HCT116 (cell line): ENCODE results near the gene PPY. TPM values are rescaled to one million over a fixed set of nuclear protein-coding genes. Genes with fewer than 3 reads are reported as not detected.

ENCODE experiments used
- ATAC-seq: fragments of 200-7000 bp; cut with Tn5 transposase; 2 replicates; pipeline ENCODE4 v1.9.1; 2020; ENCODE audit warnings: mild to moderate bottlenecking, moderate library complexity
- BruUV-seq: library from RNA; stranded (reverse); fragments of 400-500 nt; replicated peaks from 2 replicates; lab custom pipeline; 2021; lab: Mats Ljungman, UMichigan
- CTCF ChIA-PET: fragments of 300-600 bp; sonication (Branson Sonifier 250); formaldehyde crosslinking; loops from one replicate; lab custom pipeline; 2021; ENCODE audit warnings: antibody characterized with exemption; lab: Charles Lee
- POLR2A ChIA-PET: fragments of 300-600, 350-600 bp; sonication (Branson Sonifier 250); formaldehyde crosslinking; loops from one replicate; lab custom pipeline; 2021; ENCODE audit warnings: antibody characterized with exemption; lab: Charles Lee
- RAD21 ChIA-PET, 2 experiments: fragments of 300-600 bp; sonication (Branson Sonifier 250); formaldehyde crosslinking; loops; one replicate each; lab custom pipeline; 2023; ENCODE audit warnings: low total read pairs in 2 of 2; ENCODE audit not compliant: uncharacterized antibody in 2 of 2, unreplicated experiment in 2 of 2, low non-redundant PET in 1 of 2; lab: Charles Lee
- DNase-seq: peaks from one replicate; pipeline ENCODE4 v3.0.0-alpha.2; 2010; ENCODE audit warnings: low read depth, low spot score
- H2AFZ ChIP-seq: fragments of 200-600 bp; shearing (Covaris generic), sonication (generic); 2 replicates; pipeline ENCODE4 v1.6.1; 2017; ENCODE audit warnings: low read depth, mixed run types, mixed read lengths, antibody characterized with exemption, low read length; ENCODE audit not compliant: poor library complexity, severe bottlenecking
- H3K27ac ChIP-seq: 2 replicates; pipeline ENCODE4 v1.5.1; 2012; ENCODE audit warnings: low read depth, low read length
- H3K27me3 ChIP-seq: fragments of 200-600 bp; sonication (generic); 2 replicates; pipeline ENCODE4 v1.6.1; 2016; ENCODE audit warnings: mixed run types, low read length, mixed read lengths; ENCODE audit not compliant: insufficient read depth
- H3K36me3 ChIP-seq, 2 experiments: fragments of 200-500 bp in 1 of 2; fragments of 200-600 bp in 1 of 2; sonication (Bioruptor generic) in 1 of 2; sonication (generic) in 1 of 2; 2 replicates each; pipeline versions ENCODE4 v1.5.1 to v1.6.1; 2014 to 2016; ENCODE audit warnings: low read length in 2 of 2, inconsistent platforms in 1 of 2, mixed read lengths in 1 of 2, mixed run types in 1 of 2; ENCODE audit not compliant: insufficient read depth in 2 of 2, control insufficient read depth in 1 of 2
- H3K4me1 ChIP-seq, 2 experiments: fragments of 200-600 bp in 1 of 2; sonication (generic) in 1 of 2; 2 replicates each; pipeline versions ENCODE4 v1.5.1 to v1.6.1; 2012 to 2017; ENCODE audit warnings: low read length in 2 of 2, inconsistent platforms in 1 of 2, mild to moderate bottlenecking in 1 of 2, mixed read lengths in 1 of 2, mixed run types in 1 of 2, moderate library complexity in 1 of 2; ENCODE audit not compliant: insufficient read depth in 2 of 2, control insufficient read depth in 1 of 2
- H3K4me2 ChIP-seq: fragments of 200-600 bp; sonication (generic); 2 replicates; pipeline ENCODE4 v1.6.1; 2017; ENCODE audit warnings: mixed run types, low read length, mixed read lengths
- H3K4me3 ChIP-seq, 2 experiments: fragments of 200-600 bp in 1 of 2; sonication (generic) in 1 of 2; replicated peaks in 1 of 2; 2 replicates each; pipeline ENCODE4 v1.5.1; 2011 to 2016; ENCODE audit warnings: low read length in 2 of 2, control low read depth in 1 of 2, low read depth in 1 of 2, mild to moderate bottlenecking in 1 of 2, mixed read lengths in 1 of 2, mixed run types in 1 of 2
- H3K79me2 ChIP-seq: fragments of 200-600 bp; sonication (generic); 2 replicates; pipeline ENCODE4 v1.6.1; 2017; ENCODE audit warnings: mild to moderate bottlenecking, mixed run types, low read length, moderate library complexity, mixed read lengths; ENCODE audit not compliant: insufficient read depth
- H3K9ac ChIP-seq: fragments of 200-600 bp; sonication (generic); 2 replicates; pipeline ENCODE4 v1.6.1; 2016; ENCODE audit warnings: low read length, mixed read lengths
- H3K9me2 ChIP-seq: fragments of 200-600 bp; sonication (generic), shearing (Covaris generic); 2 replicates; pipeline ENCODE4 v1.6.1; 2017; ENCODE audit warnings: mixed run types, mild to moderate bottlenecking, moderate library complexity; ENCODE audit not compliant: insufficient read depth
- H3K9me3 ChIP-seq, 2 experiments: fragments of 200-500 bp in 1 of 2; fragments of 200-600 bp in 1 of 2; sonication (Bioruptor generic) in 1 of 2; sonication (generic) in 1 of 2; 2 replicates each; pipeline ENCODE4 v1.6.1; 2014 to 2017; ENCODE audit warnings: low read length in 2 of 2, mixed read lengths in 2 of 2, inconsistent platforms in 1 of 2, low read depth in 1 of 2, mild to moderate bottlenecking in 1 of 2, mixed run types in 1 of 2, moderate library complexity in 1 of 2; ENCODE audit not compliant: control insufficient read depth in 1 of 2, insufficient read depth in 1 of 2
- H4K20me1 ChIP-seq: fragments of 200-600 bp; sonication (generic), shearing (Covaris generic); 2 replicates; pipeline ENCODE4 v1.6.1; 2017; ENCODE audit warnings: mixed run types, mild to moderate bottlenecking, moderate library complexity; ENCODE audit not compliant: insufficient read depth
- CBX3 ChIP-seq: IDR thresholded peaks from 2 replicates; pipeline ENCODE4 v1.6.1; 2012; ENCODE audit warnings: low read depth
- CEBPB ChIP-seq: IDR thresholded peaks from 2 replicates; pipeline ENCODE4 v1.6.1; 2012; ENCODE audit warnings: low read depth
- ELF1 ChIP-seq: IDR thresholded peaks from 2 replicates; pipeline ENCODE4 v1.6.1; 2012; ENCODE audit warnings: low read depth, borderline replicate concordance
- EZH2 ChIP-seq: fragments of 200-600 bp; sonication (generic); IDR thresholded peaks from 2 replicates; pipeline ENCODE4 v1.6.1; 2017; ENCODE audit warnings: antibody characterized with exemption, mixed run types
- FOSL1 ChIP-seq: IDR thresholded peaks from 2 replicates; pipeline ENCODE4 v1.6.1; 2012; ENCODE audit warnings: low read depth
- JUND ChIP-seq: IDR thresholded peaks from 2 replicates; pipeline ENCODE4 v1.6.1; 2012
- POLR2A ChIP-seq: IDR thresholded peaks from 2 replicates; pipeline ENCODE4 v1.7.0; 2011; ENCODE audit warnings: borderline replicate concordance; ENCODE audit not compliant: insufficient read depth, insufficient read length; ENCODE audit errors: extremely low read depth
- RAD21 ChIP-seq: IDR thresholded peaks from 2 replicates; pipeline ENCODE4 v1.6.1; 2012; ENCODE audit warnings: low read depth, mild to moderate bottlenecking
- SIN3A ChIP-seq: IDR thresholded peaks from 2 replicates; pipeline ENCODE4 v1.6.1; 2012; ENCODE audit warnings: low read depth
- SRF ChIP-seq: IDR thresholded peaks from 2 replicates; pipeline ENCODE4 v1.6.1; 2012; ENCODE audit warnings: low read depth
- ZFX ChIP-seq: fragments of 450-650 bp; IDR thresholded peaks from 2 replicates; pipeline ENCODE4 v1.6.1; 2017
- ZNF274 ChIP-seq: fragments of 200-500 bp; sonication (Bioruptor generic); IDR thresholded peaks from 2 replicates; pipeline ENCODE4 v1.6.1; 2014; ENCODE audit warnings: mild to moderate bottlenecking, low read depth, low read length, inconsistent platforms
- intact Hi-C: fragments of 100-400 bp; cut with micrococcal nuclease; formaldehyde crosslinking; loops from 2 replicates; pipeline ENCODE4 v1.10.0; 2022
- total RNA-seq: library from RNA; stranded (reverse); gene quantifications from one replicate; pipeline ENCODE4 v1.2.1, GENCODE V29; 2021; ENCODE audit not compliant: unreplicated experiment
- TF ChIP-seq, protein P1 (sequence below): IDR thresholded peaks from 2 replicates; pipeline ENCODE4 v1.6.1; 2012
- TF ChIP-seq, protein P2 (sequence below): IDR thresholded peaks from 2 replicates; pipeline ENCODE4 v1.6.1; 2011; ENCODE audit warnings: mild to moderate bottlenecking, low read length, moderate library complexity; ENCODE audit not compliant: insufficient replicate concordance; ENCODE audit errors: extremely low read depth
- TF ChIP-seq, protein P3 (sequence below): IDR thresholded peaks from 2 replicates; pipeline ENCODE4 v1.6.1; 2012
- TF ChIP-seq, protein P4 (sequence below), 3 experiments: fragments of 200-600 bp in 1 of 3; sonication (generic) in 1 of 3; IDR thresholded peaks in 2 of 3; conservative IDR thresholded peaks in 1 of 3; 2 replicates each; pipeline ENCODE4 v1.5.1; 2012 to 2017; ENCODE audit warnings: low read depth in 2 of 3, low read length in 2 of 3, antibody characterized with exemption in 1 of 3, borderline replicate concordance in 1 of 3, control low read depth in 1 of 3, mild to moderate bottlenecking in 1 of 3, mixed read lengths in 1 of 3, mixed run types in 1 of 3, moderate library complexity in 1 of 3; ENCODE audit not compliant: insufficient read depth in 1 of 3

The PPY gene
- total RNA-seq, 1 experiment from 2014 or later: not detected

DNA sequence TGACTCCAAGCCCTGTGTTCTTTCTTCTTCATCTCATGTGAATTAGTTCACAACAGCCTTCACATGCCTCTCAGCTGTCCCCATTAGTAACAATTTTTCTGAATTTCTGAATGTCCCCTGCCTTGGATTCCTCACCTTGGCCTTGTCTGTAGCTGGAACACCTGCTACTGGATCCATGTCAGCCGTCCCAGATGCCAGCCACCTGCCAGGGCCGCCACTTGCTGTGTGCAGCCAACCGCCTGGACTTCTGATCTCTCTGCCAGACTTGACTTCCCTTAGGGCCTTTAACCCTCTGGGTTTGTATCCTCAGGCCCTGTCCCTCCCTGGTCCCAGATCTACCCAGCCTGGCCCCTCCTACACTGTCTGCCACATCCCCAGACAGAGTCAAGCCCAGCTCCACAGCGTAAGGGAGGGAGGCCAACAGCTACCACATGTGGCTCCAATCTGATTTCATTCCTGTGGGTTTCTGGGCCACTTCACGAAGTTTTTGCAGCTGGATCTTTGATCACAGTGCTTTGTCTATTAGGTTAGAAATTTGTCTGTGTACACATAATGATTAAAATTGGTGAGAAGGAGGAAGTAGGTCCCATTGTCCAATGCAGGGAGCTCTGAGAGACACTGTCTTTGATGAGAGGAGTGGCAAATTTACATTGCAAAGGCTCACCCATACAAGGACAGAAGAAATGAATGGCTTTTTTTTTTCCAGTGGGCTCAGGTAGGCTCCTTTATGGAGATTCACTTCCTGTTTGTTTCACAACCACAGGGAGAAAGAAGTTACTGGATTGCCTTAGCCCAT, 50.2 kb downstream of the PPY start:
- H4K20me1 ChIP-seq: no peaks in the 10 kb centered on the region
- ATAC-seq (no peak), DNase-seq (no peak)
- no peak overlapping the region for H3K27ac ChIP-seq
- no peak overlapping the region for H3K4me2 ChIP-seq
- H3K9me3 ChIP-seq: no peaks in the 10 kb centered on the region
- H3K4me3 ChIP-seq: no peak overlapping the region
- no peaks in the 10 kb centered on the region; the same call in 1 of the 2 replicates for H3K9me2 ChIP-seq
- no TSS peak for BruUV-seq
- H3K36me3 ChIP-seq: no peaks in the 10 kb centered on the region
- no peaks in the 10 kb centered on the region for H3K27me3 ChIP-seq
- H2AFZ ChIP-seq: no peak overlapping the region
- ChIA-PET RAD21 (no interaction called here), CTCF (interaction anchor here (0.7 to 2.4 kb wide), 3 partner anchors 12 to 399 kb away, joined by 3 to 6 read pairs (median 4); no protein-coding TSS in a partner anchor), POLR2A (no interaction called here)
- no peak for TF ChIP-seq ZNF274
- no peak for TF ChIP-seq CBX3
- no peak for TF ChIP-seq ELF1
- TF ChIP-seq POLR2A: no peak
- no peak for TF ChIP-seq ZFX
- TF ChIP-seq, protein P1, sequence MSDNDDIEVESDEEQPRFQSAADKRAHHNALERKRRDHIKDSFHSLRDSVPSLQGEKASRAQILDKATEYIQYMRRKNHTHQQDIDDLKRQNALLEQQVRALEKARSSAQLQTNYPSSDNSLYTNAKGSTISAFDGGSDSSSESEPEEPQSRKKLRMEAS: no peak
- TF ChIP-seq, protein P2, sequence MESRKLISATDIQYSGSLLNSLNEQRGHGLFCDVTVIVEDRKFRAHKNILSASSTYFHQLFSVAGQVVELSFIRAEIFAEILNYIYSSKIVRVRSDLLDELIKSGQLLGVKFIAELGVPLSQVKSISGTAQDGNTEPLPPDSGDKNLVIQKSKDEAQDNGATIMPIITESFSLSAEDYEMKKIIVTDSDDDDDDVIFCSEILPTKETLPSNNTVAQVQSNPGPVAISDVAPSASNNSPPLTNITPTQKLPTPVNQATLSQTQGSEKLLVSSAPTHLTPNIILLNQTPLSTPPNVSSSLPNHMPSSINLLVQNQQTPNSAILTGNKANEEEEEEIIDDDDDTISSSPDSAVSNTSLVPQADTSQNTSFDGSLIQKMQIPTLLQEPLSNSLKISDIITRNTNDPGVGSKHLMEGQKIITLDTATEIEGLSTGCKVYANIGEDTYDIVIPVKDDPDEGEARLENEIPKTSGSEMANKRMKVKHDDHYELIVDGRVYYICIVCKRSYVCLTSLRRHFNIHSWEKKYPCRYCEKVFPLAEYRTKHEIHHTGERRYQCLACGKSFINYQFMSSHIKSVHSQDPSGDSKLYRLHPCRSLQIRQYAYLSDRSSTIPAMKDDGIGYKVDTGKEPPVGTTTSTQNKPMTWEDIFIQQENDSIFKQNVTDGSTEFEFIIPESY: no peak
- TF ChIP-seq FOSL1: no peak
- TF ChIP-seq, protein P3, sequence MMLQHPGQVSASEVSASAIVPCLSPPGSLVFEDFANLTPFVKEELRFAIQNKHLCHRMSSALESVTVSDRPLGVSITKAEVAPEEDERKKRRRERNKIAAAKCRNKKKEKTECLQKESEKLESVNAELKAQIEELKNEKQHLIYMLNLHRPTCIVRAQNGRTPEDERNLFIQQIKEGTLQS: no peak
- TF ChIP-seq EZH2: no peak
- TF ChIP-seq CEBPB: no peak
- TF ChIP-seq JUND: no peak
- TF ChIP-seq, protein P4, sequence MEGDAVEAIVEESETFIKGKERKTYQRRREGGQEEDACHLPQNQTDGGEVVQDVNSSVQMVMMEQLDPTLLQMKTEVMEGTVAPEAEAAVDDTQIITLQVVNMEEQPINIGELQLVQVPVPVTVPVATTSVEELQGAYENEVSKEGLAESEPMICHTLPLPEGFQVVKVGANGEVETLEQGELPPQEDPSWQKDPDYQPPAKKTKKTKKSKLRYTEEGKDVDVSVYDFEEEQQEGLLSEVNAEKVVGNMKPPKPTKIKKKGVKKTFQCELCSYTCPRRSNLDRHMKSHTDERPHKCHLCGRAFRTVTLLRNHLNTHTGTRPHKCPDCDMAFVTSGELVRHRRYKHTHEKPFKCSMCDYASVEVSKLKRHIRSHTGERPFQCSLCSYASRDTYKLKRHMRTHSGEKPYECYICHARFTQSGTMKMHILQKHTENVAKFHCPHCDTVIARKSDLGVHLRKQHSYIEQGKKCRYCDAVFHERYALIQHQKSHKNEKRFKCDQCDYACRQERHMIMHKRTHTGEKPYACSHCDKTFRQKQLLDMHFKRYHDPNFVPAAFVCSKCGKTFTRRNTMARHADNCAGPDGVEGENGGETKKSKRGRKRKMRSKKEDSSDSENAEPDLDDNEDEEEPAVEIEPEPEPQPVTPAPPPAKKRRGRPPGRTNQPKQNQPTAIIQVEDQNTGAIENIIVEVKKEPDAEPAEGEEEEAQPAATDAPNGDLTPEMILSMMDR (IDR thresholded peaks at IDR 0.05 in 2 of 3, conservative IDR thresholded peaks at IDR 0.05 in 1 of 3; ENCODE audit: borderline replicate concordance in 1 of 3, insufficient read depth in 1 of 3, low read depth in 2 of 3, low read length in 2 of 3): no peak
- TF ChIP-seq SRF: no peak
- TF ChIP-seq SIN3A: no peak
- TF ChIP-seq RAD21: no peak
- no peaks in the 10 kb centered on the region for H3K4me1 ChIP-seq
- H3K79me2 ChIP-seq: no peaks in the 10 kb centered on the region
- H3K9ac ChIP-seq: no peak overlapping the region
- intact Hi-C loops: no loop called here
